H54 (cell line): ENCODE data around the gene HDAC4.

ENCODE experiments used
- DNase-seq: peaks from one replicate; pipeline ENCODE4 v3.0.0; 2011; ENCODE audit warnings: low spot score, mixed read lengths; ENCODE audit not compliant: insufficient read length
- FAIRE-seq: peaks from 3 replicates; lab custom pipeline; 2011; peaks lifted over from hg19 to GRCh38; lab: Jason Lieb, UNC
- POLR2A ChIP-seq: IDR thresholded peaks from 2 replicates; pipeline ENCODE4 v1.6.1; 2011; ENCODE audit warnings: low read depth, mild to moderate bottlenecking, low read length

HDAC4 gene

DNA sequence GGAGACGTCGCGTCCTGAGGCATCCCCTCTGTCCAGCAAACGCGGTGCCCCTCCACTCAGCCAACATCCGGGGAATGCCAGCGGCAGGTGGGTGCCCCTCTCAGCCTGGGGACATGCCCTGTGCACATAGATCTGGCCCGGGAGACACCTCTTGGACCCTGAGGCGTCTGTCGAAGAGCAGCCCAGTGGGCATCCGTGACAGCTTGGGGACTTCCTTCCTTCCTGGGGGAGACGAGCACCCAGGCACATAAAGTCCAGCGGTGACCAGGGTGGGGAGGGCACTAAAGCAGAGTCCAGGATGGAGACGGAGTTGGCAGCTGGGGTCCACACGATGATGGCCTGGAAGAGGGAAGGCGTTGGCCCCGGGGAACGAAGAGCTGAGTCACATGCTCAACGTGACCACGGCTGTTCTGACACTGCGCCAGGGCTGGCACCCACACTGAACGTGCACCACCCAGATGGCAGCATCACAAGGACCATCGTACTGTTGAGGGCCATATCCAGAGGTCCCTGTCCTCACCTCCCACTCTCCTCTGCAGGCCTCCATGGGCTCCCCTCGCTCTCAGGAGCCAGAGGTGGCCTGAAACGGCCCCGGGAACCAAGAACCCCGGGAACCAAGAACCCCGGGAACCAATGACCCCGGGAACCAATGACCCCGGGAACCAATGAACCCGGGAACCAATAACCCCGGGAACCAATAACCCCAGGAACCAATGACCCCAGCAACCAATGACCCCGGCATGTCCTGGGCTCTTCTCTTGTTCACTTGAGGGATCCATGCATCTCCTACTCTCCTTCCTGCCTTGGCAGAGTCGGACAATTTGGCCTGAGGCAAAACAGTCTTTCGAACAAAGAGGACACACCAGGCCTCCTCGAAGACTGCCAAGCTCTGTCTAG is 22.6 kb downstream of the HDAC4 start:
- FAIRE-seq (no peak), DNase-seq (no peak)
- TF ChIP-seq POLR2A, result no peak

DNA sequence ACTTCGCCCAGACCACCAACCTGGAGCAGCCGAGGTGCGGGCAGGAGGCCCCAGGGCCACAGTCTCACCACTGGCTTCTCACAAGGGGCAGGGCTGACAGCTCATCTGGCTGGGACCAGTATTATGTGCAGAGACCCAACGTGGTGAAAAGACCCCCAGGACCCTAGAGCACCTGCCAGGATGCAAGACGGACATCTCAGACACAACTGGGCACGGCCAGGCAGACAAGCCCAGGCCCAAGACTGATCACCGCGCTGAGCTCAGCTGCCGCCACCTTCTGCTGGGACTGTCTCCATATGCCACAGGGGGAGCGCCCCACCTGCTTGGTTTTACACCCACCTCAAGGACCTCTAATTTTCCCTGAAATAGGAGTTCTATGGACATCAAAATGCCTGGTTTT is 23.2 kb downstream of the HDAC4 start:
- DNase-seq (no peak), FAIRE-seq (no peak)
- TF ChIP-seq POLR2A, result no peak

DNA sequence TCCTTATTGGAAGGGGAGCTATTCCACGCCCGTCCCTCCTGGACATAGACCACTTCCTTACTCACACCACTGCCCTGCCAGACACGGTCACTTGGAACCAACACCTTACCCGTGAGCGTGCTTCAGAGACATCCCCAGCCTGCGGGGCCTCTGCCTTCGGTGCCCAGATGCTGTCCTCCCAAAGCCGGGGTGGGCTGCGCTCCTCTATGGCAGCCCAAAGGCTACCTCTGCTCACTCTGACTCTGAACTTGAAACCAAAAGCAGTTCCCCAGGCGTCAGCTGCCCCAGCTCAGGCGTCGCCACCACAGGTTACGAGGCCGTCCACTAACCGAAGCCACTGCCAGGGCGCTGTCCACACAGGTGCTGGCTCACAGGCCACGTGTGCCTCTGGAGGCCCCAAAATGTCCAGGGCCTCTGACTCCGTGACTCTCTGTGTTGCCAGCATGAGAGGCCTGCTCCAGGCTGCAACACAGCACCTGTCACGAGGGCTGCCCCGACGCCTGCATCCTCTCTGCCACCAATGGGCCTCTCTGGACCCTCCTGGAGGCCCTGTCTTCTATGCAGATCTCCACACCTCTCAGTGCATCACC is 23.8 kb downstream of the HDAC4 start:
- FAIRE-seq (no peak), DNase-seq (no peak)
- TF ChIP-seq POLR2A, result no peak

DNA sequence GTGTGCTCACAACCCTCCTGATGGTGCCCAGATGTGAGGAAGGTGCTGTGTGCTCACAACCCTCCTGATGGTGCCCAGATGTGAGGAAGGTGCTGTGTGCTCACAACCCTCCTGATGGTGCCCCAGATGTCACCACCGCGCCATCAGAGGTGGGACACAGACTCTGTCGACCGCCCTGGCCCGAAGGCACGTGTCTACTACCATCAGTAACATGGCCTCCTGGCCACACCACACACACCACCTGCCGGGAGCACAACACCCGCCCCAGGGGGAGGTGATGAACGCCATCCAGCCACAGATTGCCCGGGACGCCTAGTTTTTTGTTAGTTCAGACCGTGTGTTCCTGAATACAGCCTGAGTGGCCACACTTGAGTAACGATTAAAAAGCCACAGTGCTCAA is 24.5 kb downstream of the HDAC4 start:
- DNase-seq, result no peak
- no peak for FAIRE-seq
- no peak for TF ChIP-seq POLR2A

DNA sequence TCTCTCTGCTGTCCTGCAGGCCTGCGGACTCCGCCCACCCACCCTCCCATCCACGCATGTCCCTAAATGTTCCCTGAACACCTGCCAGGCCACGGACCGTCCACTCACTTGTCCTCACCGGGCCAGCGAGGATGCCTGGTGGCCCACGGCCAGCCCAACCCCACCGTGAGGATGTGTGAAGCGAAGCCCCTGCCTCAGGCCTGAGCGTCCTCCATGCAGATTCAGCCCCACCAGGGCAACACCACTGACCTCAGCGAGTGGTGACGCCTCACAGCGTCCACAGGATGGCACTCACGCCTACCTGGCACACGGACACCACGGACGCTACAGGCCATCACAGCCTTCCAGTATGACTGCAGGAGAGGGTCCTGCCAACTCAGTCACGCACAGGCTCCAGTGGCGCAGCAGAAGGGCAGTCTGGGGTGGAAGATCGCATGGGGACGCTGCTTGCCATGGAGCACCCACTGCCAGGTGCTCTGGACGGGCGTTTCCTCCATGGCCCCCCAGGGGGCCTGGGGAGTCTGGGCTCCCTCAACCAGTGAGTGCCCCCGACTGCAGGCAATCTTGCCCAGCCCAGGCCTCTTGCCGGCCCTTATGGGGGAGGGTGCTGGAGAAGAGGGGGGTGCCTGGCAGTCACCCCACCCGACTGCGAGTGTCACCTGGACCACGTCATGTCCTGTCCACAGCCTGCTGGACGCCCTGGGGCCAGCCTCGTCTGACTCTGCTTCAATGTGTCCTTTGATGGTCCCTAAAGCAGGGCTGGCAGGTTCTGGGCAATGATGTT is 25.4 kb downstream of the HDAC4 start:
- no peak for FAIRE-seq

DNA sequence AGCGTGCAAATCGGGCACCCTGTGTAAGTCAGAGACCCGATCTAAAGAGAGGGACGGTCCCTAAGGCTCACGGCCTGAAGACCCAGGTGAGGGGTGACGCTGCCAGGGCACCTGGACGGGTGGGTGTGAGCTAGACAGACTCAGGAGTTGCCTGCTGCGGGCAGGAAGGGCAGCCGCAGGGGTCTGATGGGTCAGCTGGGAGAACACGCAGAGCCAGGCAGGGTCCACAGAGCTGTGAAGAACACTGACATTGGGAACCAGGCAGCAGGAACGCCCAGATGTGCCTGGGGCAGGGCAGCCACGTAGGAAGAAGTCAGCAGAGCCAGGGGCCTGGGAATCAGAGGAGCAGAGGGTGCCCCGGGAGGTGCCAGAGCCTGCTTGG is 25.9 kb downstream of the HDAC4 start:
- TF ChIP-seq POLR2A, result no peak
- no peak for DNase-seq
- FAIRE-seq, result no peak

More for the DNA sequence above, 25.4 kb downstream of the HDAC4 start:
- TF ChIP-seq POLR2A, result no peak
- no peak for DNase-seq

DNA sequence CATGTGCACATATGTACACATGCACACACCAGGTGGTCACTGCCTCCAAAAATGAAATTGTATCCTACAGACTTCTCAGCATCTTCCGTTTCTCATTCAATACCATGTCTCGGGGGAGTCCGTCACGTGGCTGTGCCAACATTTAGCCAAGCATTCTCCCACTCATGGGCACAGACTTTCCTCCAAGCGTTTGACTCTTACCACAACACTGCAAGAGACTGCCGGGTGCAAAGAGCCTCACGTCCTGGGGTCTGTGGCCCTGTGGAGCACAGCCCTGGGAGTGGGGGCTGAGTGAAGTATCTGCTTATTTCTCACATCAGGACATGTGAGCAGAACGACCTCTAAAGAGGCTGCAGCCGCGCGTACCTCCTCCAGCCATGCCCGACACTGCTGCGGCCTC is 28.0 kb downstream of the HDAC4 start:
- TF ChIP-seq POLR2A, result no peak
- FAIRE-seq (no peak), DNase-seq (no peak)

DNA sequence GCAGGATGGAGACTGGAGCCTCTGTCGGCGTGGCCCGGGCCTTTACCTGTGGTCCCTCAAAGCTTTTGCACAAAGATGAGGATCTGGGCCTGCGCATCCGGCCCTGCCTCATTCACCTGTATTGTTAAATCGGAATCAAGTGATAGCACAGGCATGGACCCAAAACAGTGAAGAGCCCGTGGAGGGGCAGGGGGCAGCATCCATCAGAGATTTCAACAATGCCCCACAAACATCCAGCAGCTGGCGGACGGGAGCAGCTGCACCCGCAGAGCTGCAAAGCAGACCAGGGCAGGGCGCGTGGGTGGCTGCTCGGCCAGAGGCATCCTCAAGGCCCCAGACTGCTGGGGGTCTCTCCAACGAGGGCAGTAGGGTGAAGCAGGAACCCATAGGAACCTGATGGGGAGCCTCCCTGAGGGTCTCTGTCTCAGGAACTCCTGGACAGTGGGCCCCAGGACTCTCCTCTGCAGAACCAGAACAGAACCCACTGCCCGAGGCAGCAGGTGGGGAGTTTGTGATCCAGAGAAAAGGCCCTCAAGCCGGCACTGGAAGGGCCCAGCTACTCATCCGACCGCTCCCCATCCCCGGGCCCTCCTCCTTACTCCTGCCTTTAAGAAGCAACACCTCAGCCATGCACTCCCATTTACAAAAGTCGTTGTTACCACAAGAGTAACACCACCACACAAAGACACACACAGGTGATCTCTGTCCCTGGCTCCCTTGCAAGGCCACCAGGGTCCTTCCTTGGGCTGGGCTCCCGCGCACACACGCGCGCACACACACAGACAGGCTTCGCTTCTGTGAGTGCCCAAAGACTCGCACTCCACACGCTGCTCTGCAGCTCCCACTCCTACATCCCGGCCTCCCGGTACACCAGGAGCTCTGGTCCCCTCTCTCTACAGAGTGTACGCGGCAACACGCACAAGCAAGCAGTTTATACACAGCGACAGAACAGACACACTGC is 28.8 kb downstream of the HDAC4 start:
- TF ChIP-seq POLR2A, result no peak
- no peak for FAIRE-seq
- no peak for DNase-seq

DNA sequence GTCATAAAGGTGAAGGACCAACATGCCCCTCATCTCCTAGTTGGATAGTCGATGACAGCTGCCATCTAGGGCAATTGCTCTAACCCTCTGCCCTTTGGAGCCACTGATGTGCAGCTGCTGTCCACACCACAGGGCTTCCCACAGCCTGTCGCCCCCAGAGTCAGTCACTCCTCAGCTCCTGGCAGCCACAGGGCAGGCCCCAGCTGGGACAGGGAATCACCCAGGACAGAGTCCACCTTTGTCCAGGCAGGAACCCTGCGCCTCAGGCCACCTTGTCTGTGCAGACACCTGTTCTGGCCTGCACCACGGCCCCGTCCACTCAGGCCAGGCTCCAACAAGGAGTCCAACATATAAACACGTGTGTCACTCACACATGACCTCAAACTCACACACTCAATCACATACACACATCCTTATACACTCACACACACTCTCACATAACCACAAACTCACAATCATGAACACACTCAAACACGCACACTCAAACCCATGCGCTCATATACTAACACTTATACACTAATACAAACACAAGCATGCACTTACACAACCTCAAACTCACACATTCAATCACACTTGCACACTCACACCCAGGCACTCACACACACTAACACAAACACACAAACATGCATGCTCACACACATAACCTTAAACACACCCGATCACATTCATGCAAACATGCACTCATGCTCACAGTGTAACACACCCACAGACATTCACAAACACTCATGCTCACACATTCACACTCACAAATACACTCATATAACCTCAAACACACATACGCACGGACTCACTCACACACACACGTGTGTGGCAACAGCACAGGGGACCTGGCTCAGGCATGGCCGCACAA is 29.7 kb downstream of the HDAC4 start:
- DNase-seq, result no peak
- no peak for FAIRE-seq
- TF ChIP-seq POLR2A, result no peak

DNA sequence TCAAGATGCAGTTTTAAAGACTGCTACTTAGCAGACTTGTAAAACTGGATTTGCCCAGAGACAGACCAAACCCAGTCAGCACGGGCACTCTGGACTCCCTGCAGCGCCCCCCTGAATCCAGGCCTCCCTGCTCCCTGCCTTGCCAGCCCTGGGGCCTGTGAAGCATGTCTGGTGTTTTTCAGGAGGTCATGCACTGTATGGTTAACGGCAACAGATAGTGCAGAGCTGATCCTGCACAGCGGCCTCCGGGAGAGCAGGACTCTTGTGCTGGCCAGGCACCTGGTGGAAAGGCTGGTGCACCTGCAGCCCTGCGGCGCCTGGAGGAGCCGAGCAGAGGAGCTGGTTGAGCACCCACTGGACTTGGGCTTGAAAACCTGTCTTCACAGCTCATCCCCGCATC is 30.4 kb downstream of the HDAC4 start:
- TF ChIP-seq POLR2A, result no peak
- no peak for DNase-seq

DNA sequence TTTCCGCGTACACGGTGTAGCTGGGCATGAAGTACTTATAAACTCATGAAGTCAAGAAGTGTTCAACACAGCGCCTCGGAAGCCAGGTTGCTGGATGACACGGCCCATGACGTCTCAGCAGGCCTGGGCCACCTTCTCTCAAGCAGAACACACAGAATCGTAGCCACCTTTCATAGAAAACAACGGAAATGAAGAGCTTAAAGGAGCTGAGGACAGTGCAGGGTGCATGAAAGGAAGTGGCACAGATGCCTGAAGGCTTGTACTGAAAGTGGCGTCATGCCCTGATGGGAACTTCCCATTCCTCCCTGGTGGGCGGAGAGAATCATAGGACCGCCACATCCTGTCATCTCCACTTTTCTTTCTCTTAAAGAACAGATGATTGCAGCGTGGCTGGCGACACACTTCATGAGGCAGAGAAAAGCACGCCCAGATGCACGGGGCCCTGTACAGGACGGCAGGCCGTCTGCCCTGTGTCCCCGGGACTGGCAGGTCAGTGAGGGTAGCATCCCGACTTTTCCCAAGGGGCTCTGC is 31.1 kb downstream of the HDAC4 start:
- no peak for TF ChIP-seq POLR2A
- FAIRE-seq (no peak), DNase-seq (no peak)

More for the DNA sequence above, 30.4 kb downstream of the HDAC4 start:
- FAIRE-seq, result no peak
